CD4-positive, alpha-beta T cell treated with Interleukin-10 for 1 hour (primary cell): ENCODE results near the gene STK11.

Experiments used
- DNase-seq: peaks from one replicate; pipeline ENCODE4 v3.0.0-alpha.2; 2020

The STK11 gene

GRCh38 chr19:1264801-1265614, 59.4 kb downstream of the STK11 start:
- DNase-seq: no peak

GRCh38 chr19:1265615-1266128, 60.1 kb downstream of the STK11 start:
- DNase-seq: no peak

- peak; percentile 93 for DNase-seq
Observed at GRCh38 chr19:1266129-1266915, 60.7 kb downstream of the STK11 start.

- peak; percentile 73 for DNase-seq
Observed at GRCh38 chr19:1266916-1267476, 61.4 kb downstream of the STK11 start.

DNA sequence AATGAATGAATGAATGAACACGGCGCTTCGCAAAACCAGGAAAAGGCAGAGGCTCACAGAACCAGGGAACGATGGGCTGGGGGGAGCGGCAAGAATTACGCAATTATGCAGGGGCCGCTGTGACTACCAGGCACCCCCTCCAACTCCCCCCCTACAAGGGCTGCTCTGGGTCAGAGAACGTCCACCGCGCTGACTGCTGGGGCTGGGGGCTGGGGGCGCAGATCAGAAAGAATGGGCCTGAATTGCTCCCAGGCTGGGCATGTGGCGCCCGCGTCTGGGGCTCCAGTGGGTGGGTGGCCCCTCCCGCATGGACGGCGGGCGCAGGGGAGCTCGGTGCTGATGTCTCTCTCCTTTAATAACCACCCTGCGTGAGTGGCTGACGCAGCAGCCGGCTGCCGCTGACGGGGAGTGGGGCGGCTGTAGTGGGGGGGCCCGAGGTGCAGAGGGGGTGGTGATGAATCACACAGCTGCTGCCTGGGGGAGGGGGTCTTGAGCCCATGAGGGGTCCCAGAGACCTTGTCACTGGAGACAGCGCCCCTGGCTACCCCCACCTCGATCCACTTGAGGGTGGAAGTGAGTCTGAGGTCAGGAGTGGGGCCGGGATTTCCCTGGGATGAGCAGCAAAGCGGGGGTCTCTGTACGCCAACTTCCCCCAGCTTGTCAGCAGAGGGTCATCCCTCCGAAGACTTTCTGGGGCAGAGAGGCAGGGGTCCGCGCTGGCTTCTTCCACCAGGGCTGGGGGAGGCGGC, 62.1 kb downstream of the STK11 start:
- DNase-seq: no peak

- no peak for DNase-seq
Observed at GRCh38 chr19:1268226-1269064, 62.9 kb downstream of the STK11 start.

- peak; percentile 99 for DNase-seq
Observed at GRCh38 chr19:1269065-1269477, 63.5 kb downstream of the STK11 start, which contains the start of gene CIRBP. Gene CIRBP, plus strand, starts transcription at chr19:1269332. Its CDS starts 1,602 bp downstream, at chr19:1270934.

GRCh38 chr19:1269478-1270212, 64.1 kb downstream of the STK11 start:
- peak; percentile 87 for DNase-seq

DNA sequence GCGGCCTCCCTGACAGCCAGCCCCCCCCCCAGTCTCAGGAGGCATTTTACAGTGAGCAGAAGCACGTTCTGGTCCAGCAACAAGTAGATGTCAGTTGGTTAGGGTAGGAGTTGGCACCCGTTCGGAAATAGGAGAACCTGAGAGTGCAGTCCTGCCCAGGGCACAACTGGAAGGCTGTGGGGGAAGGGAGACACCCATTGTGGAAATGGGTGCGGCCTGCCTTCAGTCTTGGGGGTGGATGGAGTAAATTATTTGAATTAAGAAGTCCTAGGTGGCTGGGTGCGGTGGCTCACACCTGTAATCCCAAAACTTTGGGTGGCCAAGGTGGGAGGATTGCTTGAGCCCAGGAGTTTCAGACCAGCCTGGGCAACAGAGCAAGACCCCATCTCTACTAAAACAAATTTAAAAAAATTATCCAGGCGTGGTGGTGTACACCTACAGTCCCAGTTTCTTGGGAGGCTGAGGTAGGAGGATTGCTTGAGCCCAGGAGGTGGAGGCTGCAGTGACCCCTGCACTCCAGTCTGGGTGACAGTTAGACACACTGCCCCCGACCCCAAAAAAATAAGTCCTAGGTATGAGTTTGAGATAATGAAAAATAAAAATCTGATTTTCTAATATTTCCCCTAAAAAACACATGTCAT, 64.8 kb downstream of the STK11 start:
- DNase-seq: no peak

GRCh38 chr19:1270854-1271527, 65.4 kb downstream of the STK11 start:
- DNase-seq: no peak

DNA sequence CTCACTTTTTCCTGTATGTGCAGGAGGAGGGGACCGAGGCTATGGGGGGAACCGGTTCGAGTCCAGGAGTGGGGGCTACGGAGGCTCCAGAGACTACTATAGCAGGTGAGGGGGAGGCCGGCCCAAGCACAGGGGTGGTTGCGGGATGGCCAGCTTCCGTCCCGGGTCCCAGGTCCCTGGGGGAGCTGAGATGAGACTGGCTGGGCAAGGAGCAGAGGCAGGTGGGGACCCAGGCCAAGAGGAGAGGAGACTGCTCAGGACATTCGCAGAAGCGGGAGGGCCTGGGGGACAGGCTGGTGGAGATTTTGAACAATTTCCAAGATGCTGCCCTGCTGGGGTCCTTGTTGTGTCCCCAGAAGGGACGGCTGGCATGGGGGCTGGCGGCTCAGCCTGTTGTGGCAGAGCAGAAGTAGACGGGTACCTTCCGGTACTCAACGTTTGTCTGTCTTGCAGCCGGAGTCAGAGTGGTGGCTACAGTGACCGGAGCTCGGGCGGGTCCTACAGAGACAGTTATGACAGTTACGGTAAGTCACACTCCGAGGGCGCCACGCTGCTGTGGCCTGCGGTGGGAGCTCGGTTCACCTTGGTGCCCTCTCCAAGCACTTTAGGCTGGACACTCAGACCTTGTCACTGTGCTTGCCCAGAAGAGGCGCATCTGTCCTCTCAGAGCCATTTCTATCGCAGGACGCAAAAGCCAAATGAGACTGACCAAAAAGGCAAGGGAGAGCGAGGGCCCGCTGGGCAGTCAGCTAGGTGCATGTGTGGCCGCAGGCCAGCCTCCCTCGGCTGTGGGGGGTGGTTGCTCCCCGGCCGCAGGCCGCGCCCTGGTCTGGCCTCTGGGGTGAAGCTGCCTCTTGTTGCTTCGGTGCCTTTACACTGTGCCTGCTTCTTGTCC, 66.2 kb downstream of the STK11 start:
- DNase-seq: no peak

GRCh38 chr19:1272423-1273262, 67.1 kb downstream of the STK11 start:
- no peak for DNase-seq

DNA sequence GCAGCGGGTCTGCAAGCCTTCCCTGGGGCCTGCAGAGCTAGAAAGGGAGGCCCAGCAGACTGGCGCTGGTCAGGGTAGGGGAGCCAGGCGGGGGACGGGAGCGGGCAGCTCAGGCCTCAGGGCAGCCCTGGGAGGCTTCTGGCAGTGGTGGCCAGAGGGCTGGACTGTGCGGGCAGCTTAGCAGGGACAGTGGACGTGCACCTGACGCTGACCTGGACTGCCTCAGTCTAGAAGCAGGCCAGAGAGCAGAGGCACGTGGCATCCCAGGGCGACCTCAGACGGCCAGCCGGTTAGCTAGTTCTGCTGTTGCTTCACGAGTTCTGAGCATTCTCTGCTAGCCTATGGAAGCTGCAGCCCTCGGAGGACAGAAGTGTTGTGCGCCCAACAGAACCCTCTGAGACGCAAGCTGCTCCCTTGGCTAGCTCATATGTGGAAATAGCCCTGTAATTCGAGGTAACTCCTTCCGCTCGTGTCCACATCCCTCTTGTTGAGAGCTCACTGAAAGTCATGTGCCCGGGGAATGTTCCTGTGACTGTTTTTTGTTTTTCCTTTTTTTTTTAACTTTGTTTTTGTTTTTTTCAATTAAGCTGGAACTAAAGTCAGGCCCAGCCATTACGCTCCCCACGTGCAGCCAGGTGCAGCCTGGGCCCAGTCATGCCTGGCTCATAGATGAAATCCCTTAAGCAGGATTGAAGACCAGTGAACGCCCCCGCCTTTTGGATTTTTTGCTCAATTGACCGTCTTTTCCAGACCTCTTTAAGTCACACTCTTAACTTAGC, 67.9 kb downstream of the STK11 start:
- DNase-seq: no peak

GRCh38 chr19:1274081-1274851, 68.7 kb downstream of the STK11 start:
- no peak for DNase-seq

- no peak for DNase-seq
Observed at GRCh38 chr19:1274852-1275259, 69.3 kb downstream of the STK11 start.
